ENCODE measurements around the gene PCDHGB2.
"Not testable (repeated sequence)": the region's sequence is repeated elsewhere in the genome, so short reads cannot be mapped to it uniquely, and the experiment has no call there.

The PCDHGB2 gene

GRCh38 chr5:141351591-141351990 lies 8.2 kb upstream of the PCDHGB2 start:
- FAIRE-seq: no peak

- no peak for FAIRE-seq
Measured at GRCh38 chr5:141354900-141355469, 4.8 kb upstream of the PCDHGB2 start, which contains the start of gene PCDHGA4. TSS of gene PCDHGA4 (plus strand) at chr5:141355021. CDS start at chr5:141355108, 87 bp downstream.

- FAIRE-seq: no peak
Measured at GRCh38 chr5:141355641-141356040, 4.2 kb upstream of the PCDHGB2 start.

- FAIRE-seq: no peak
Measured at GRCh38 chr5:141356133-141356532, 3.7 kb upstream of the PCDHGB2 start.

GRCh38 chr5:141356950-141357349 lies 2.8 kb upstream of the PCDHGB2 start:
- FAIRE-seq: no peak

GRCh38 chr5:141360685-141361084 lies 891 bp downstream of the PCDHGB2 start:
- no peak for FAIRE-seq

GRCh38 chr5:141362719-141363118 lies 2.9 kb downstream of the PCDHGB2 start:
- FAIRE-seq: no peak

- no peak for FAIRE-seq
Measured at GRCh38 chr5:141363952-141364660, 4.3 kb downstream of the PCDHGB2 start, which contains the start of gene PCDHGA5. TSS of gene PCDHGA5 (plus strand) at chr5:141364162. CDS start at chr5:141364331, 169 bp downstream.

GRCh38 chr5:141366016-141366896 lies 6.5 kb downstream of the PCDHGB2 start:
- FAIRE-seq: no peak

GRCh38 chr5:141369994-141370848 lies 10.4 kb downstream of the PCDHGB2 start, which contains the start of gene PCDHGB3:
TSS of gene PCDHGB3 (plus strand) at chr5:141370242. CDS start at chr5:141370395, 153 bp downstream.
- FAIRE-seq: no peak

- FAIRE-seq: no peak
Measured at GRCh38 chr5:141371572-141372475, 12.0 kb downstream of the PCDHGB2 start.

GRCh38 chr5:141373673-141374317 lies 14.0 kb downstream of the PCDHGB2 start, which contains the start of gene PCDHGA6:
TSS of gene PCDHGA6 (plus strand) at chr5:141373891. CDS start at chr5:141374084, 193 bp downstream.
- FAIRE-seq: no peak

- FAIRE-seq: no peak
Measured at GRCh38 chr5:141374627-141375026, 14.8 kb downstream of the PCDHGB2 start.

- not testable (repeated sequence) for FAIRE-seq
Measured at GRCh38 chr5:141375444-141376155, 15.8 kb downstream of the PCDHGB2 start.

GRCh38 chr5:141382469-141383294 lies 22.9 kb downstream of the PCDHGB2 start, which contains the start of gene PCDHGA7:
TSS of gene PCDHGA7 (plus strand) at chr5:141382742. CDS start at chr5:141382900, 158 bp downstream.
- FAIRE-seq: no peak

GRCh38 chr5:141383345-141383744 lies 23.6 kb downstream of the PCDHGB2 start:
- FAIRE-seq: no peak

GRCh38 chr5:141384471-141385267 lies 24.9 kb downstream of the PCDHGB2 start:
- no peak for FAIRE-seq

Data from endometrium (tissue), 2 donors.